Panc1 (cell line): ENCODE measurements around the gene WNK1. TPM values are rescaled to one million over a fixed set of nuclear protein-coding genes. Genes with fewer than 3 reads are reported as not detected.
"Not testable (repeated sequence)": the region's sequence is repeated elsewhere in the genome, so short reads cannot be mapped to it uniquely, and the experiment has no call there.

Experiments
- ATAC-seq: fragments of 200-7000 bp; cut with Tn5 transposase; 2 replicates; pipeline ENCODE4 v1.9.1; 2020; ENCODE audit warnings: mild to moderate bottlenecking, moderate library complexity
- BruUV-seq: library from RNA; stranded (reverse); fragments of 400-500 nt; replicated peaks from 2 replicates; lab custom pipeline; 2021; lab: Mats Ljungman, UMichigan
- CTCF ChIA-PET: fragments of 300-600 bp; sonication (Branson Sonifier 250); formaldehyde crosslinking; loops from one replicate; lab custom pipeline; 2022; ENCODE audit warnings: antibody characterized with exemption; lab: Charles Lee
- POLR2A ChIA-PET: fragments of 300-600 bp; sonication (Branson Sonifier 250); formaldehyde crosslinking; loops from one replicate; lab custom pipeline; 2022; ENCODE audit warnings: antibody characterized with exemption; lab: Charles Lee
- DNase-seq: peaks from one replicate; pipeline ENCODE4 v3.0.0-alpha.2; 2010; ENCODE audit warnings: low read depth, low spot score
- H3K27ac ChIP-seq: 2 replicates; pipeline ENCODE4 v1.5.1; 2011; ENCODE audit warnings: mild to moderate bottlenecking, low read length, inconsistent platforms
- H3K27me3 ChIP-seq: fragments of 200-500 bp; sonication (Bioruptor generic); 2 replicates; pipeline ENCODE4 v1.6.0; 2014; ENCODE audit warnings: low read length, inconsistent platforms; ENCODE audit not compliant: control insufficient read depth, insufficient read depth
- H3K36me3 ChIP-seq: fragments of 200-500 bp; sonication (Bioruptor generic); 2 replicates; pipeline ENCODE4 v1.5.1; 2014; ENCODE audit warnings: inconsistent platforms, mild to moderate bottlenecking, low read length, moderate library complexity; ENCODE audit not compliant: control insufficient read depth, insufficient read depth
- H3K4me1 ChIP-seq: 2 replicates; pipeline ENCODE4 v1.5.1; 2011; ENCODE audit warnings: inconsistent platforms, mild to moderate bottlenecking, low read length, moderate library complexity; ENCODE audit not compliant: control insufficient read depth, insufficient read depth
- H3K4me3 ChIP-seq, 2 experiments: 2 replicates each; pipeline ENCODE4 v1.5.1; 2011 to 2012; ENCODE audit warnings: low read depth in 2 of 2, low read length in 2 of 2, mild to moderate bottlenecking in 2 of 2, inconsistent platforms in 1 of 2, moderate library complexity in 1 of 2
- H3K9me3 ChIP-seq: fragments of 200-500 bp; sonication (Bioruptor generic); 2 replicates; pipeline ENCODE4 v1.5.1; 2014; ENCODE audit warnings: low read depth, mild to moderate bottlenecking, inconsistent platforms, low read length, moderate library complexity; ENCODE audit not compliant: control insufficient read depth, insufficient read depth
- POLR2AphosphoS5 ChIP-seq: IDR thresholded peaks from 2 replicates; pipeline ENCODE4 v1.6.1; 2012; ENCODE audit warnings: mild to moderate bottlenecking, low read depth, low read length, moderate library complexity
- SIN3A ChIP-seq: IDR thresholded peaks from 2 replicates; pipeline ENCODE4 v1.6.1; 2012; ENCODE audit warnings: low read depth, mild to moderate bottlenecking, low read length, moderate library complexity, borderline replicate concordance; ENCODE audit not compliant: insufficient read depth
- TCF7L2 ChIP-seq: IDR thresholded peaks from 2 replicates; pipeline ENCODE4 v1.6.1; 2011; ENCODE audit warnings: mild to moderate bottlenecking, low read depth, low read length, inconsistent platforms
- in situ Hi-C: cut with HindIII; loops from 2 replicates; pipeline ENCODE4 v1.10.0; 2016; ENCODE audit warnings: low sequenced_read_pairs, low pct_unique_long_range_greater_than_20kb
- intact Hi-C: fragments of 100-400 bp; cut with micrococcal nuclease; formaldehyde crosslinking; loops from one replicate; pipeline ENCODE4 v1.10.0; 2022; ENCODE audit not compliant: unreplicated experiment
- total RNA-seq: library from RNA; stranded (reverse); gene quantifications from one replicate; pipeline ENCODE4 v1.2.1, GENCODE V29; 2021; ENCODE audit not compliant: unreplicated experiment
- TF ChIP-seq, protein P1 (sequence below), 2 experiments: IDR thresholded peaks; 2 replicates each; pipeline ENCODE4 v1.6.1; 2011 to 2012; ENCODE audit warnings: low read depth in 2 of 2, control low read depth in 1 of 2, low read length in 1 of 2, mild to moderate bottlenecking in 1 of 2, moderate library complexity in 1 of 2; ENCODE audit not compliant: insufficient read depth in 1 of 2
- TF ChIP-seq, protein P2 (sequence below): fragments of 450-650 bp; IDR thresholded peaks from 2 replicates; pipeline ENCODE4 v1.5.1; 2017; ENCODE audit warnings: mild to moderate bottlenecking

WNK1 gene
- total RNA-seq, 1 experiment from 2014 or later, result 181 TPM

DNA sequence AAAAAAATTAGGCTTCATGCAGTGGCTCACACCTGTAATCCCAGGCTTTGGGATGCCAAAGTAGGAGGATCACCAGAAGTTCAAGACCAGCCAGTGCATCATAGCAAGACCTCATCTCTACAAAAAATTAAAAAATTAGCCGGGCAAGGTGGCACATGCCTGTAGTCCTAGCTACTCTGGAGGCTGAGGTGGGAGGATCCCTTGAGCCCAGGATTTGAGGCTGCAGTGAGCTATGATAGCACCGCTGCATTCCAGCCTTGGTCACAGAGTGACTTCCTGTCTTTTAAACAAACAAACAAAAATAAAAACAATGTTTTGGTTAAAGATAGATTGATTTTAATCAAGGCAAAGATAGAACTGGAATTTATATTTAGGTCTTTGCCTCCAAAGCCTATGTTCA is 60.6 kb downstream of the WNK1 start:
- no TSS peak for BruUV-seq
- DNase-seq, result no peak
- POLR2A ChIA-PET, result no interaction called here
- H3K4me3 ChIP-seq, result no peak overlapping the region
- peaks cover 28% of the 10 kb centered on the region for H3K4me1 ChIP-seq
- intact Hi-C loops (no loop called here), in situ Hi-C loops (no loop called here)
- H3K36me3 ChIP-seq, result no peaks in the 10 kb centered on the region; the same call in 1 of the 2 replicates
- no peaks in the 10 kb centered on the region for H3K27me3 ChIP-seq
- H3K27ac ChIP-seq, result no peak overlapping the region; the same call in 1 of the 2 replicates
- CTCF ChIA-PET, result no interaction called here
- ATAC-seq, result no peak
- H3K9me3 ChIP-seq, result no peaks in the 10 kb centered on the region
- TF ChIP-seq SIN3A (no peak), POLR2AphosphoS5 (no peak), TCF7L2 (no peak)
- TF ChIP-seq, protein P1, sequence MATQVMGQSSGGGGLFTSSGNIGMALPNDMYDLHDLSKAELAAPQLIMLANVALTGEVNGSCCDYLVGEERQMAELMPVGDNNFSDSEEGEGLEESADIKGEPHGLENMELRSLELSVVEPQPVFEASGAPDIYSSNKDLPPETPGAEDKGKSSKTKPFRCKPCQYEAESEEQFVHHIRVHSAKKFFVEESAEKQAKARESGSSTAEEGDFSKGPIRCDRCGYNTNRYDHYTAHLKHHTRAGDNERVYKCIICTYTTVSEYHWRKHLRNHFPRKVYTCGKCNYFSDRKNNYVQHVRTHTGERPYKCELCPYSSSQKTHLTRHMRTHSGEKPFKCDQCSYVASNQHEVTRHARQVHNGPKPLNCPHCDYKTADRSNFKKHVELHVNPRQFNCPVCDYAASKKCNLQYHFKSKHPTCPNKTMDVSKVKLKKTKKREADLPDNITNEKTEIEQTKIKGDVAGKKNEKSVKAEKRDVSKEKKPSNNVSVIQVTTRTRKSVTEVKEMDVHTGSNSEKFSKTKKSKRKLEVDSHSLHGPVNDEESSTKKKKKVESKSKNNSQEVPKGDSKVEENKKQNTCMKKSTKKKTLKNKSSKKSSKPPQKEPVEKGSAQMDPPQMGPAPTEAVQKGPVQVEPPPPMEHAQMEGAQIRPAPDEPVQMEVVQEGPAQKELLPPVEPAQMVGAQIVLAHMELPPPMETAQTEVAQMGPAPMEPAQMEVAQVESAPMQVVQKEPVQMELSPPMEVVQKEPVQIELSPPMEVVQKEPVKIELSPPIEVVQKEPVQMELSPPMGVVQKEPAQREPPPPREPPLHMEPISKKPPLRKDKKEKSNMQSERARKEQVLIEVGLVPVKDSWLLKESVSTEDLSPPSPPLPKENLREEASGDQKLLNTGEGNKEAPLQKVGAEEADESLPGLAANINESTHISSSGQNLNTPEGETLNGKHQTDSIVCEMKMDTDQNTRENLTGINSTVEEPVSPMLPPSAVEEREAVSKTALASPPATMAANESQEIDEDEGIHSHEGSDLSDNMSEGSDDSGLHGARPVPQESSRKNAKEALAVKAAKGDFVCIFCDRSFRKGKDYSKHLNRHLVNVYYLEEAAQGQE (IDR thresholded peaks at IDR 0.05; ENCODE audit: insufficient read depth in 1 of 2, low read depth in 2 of 2, low read length in 1 of 2), result no peak
- TF ChIP-seq, protein P2, sequence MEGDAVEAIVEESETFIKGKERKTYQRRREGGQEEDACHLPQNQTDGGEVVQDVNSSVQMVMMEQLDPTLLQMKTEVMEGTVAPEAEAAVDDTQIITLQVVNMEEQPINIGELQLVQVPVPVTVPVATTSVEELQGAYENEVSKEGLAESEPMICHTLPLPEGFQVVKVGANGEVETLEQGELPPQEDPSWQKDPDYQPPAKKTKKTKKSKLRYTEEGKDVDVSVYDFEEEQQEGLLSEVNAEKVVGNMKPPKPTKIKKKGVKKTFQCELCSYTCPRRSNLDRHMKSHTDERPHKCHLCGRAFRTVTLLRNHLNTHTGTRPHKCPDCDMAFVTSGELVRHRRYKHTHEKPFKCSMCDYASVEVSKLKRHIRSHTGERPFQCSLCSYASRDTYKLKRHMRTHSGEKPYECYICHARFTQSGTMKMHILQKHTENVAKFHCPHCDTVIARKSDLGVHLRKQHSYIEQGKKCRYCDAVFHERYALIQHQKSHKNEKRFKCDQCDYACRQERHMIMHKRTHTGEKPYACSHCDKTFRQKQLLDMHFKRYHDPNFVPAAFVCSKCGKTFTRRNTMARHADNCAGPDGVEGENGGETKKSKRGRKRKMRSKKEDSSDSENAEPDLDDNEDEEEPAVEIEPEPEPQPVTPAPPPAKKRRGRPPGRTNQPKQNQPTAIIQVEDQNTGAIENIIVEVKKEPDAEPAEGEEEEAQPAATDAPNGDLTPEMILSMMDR, result no peak

DNA sequence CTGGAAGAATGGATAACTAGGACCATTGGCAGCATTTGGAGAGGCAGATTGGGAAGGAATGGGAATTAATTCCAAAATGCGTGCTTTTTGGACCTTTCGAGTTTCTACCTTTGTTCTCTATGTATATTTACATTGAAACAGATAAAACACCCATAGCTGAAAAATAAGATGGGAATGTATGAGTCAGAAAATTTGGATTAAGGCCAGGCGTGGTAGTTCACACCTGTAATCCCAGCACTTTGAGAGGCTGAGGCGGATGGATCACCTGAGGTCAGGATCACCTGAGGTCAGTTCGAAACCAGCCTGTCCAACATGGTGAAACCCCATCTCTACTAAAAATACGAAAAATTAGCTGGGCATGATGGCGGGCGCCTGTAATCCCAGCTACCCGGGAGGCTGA is 65.1 kb downstream of the WNK1 start:
- H3K4me1 ChIP-seq, DNase-seq, H3K36me3 ChIP-seq, intact Hi-C loops, ATAC-seq, BruUV-seq, H3K4me3 ChIP-seq, H3K27ac ChIP-seq, in situ Hi-C loops, H3K27me3 ChIP-seq, H3K9me3 ChIP-seq, CTCF ChIA-PET: not testable (repeated sequence)
- POLR2A ChIA-PET, result interaction anchor here (0.6 kb wide), 1 partner anchor 247 kb away, joined by 3 read pairs; no protein-coding TSS in a partner anchor

DNA sequence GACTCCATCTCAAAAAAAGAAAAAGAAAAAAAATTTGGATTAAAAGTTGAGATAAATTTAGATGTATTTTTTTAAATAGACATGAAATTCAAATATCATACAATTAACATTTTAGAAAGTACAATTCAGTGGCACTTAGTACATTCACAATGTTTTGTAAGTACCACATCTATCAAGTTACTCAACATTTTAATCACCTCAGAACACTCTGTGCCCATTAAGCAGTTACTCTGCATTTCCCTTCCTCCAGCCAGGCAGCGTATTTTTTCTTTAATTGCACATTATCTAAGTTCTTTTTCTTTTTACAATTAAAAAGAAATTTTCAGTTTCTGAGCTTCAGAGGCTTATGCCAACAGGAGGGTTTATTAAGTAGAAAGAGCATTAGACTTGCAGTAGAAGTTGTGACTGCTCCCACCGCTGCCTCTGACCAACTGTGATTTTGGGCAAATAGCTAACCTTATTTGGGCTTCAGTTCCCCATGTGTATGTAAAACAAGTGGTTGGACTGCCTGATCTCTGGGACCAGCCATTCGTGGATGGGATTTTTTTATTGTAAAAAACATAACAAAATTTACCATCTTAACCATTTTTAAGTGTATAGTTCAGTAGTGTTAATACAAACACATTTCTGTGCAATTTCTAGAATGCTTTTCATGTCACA is 65.7 kb downstream of the WNK1 start:
- no peak overlapping the region for H3K27ac ChIP-seq
- DNase-seq, result no peak
- CTCF ChIA-PET, result no interaction called here
- H3K36me3 ChIP-seq, result no peaks in the 10 kb centered on the region; the same call in 1 of the 2 replicates
- H3K9me3 ChIP-seq, result no peaks in the 10 kb centered on the region; the same call in 1 of the 2 replicates
- BruUV-seq, result no TSS peak
- ATAC-seq, result no peak
- POLR2A ChIA-PET, result no interaction called here
- no peaks in the 10 kb centered on the region for H3K27me3 ChIP-seq
- in situ Hi-C loops, result no loop called here
- no peak overlapping the region for H3K4me3 ChIP-seq
- intact Hi-C loops, result no loop called here
- TF ChIP-seq TCF7L2 (no peak), POLR2AphosphoS5 (no peak), SIN3A (no peak)
- TF ChIP-seq, protein P2, result no peak
- peaks cover 2% of the 10 kb centered on the region; the same call in 1 of the 2 replicates for H3K4me1 ChIP-seq
